GM21529 (cell line): Measurements from ENCODE around the gene SEC16A.

Experiments used
- ATAC-seq: cut with Tn5 transposase; IDR thresholded peaks from one replicate; pipeline ENCODE4 v1.9.1; 2021; ENCODE audit not compliant: unreplicated experiment

Gene SEC16A

GRCh38 chr9:136482793-136483588 is at the start of gene SEC16A:
SEC16A (minus strand) TSS chr9:136483040; CDS start chr9:136477615, 5,425 bp downstream.
- ATAC-seq: peak; percentile 57

GRCh38 chr9:136531904-136532798 is 49.3 kb upstream of the SEC16A start:
- ATAC-seq: no peak

- no peak for ATAC-seq
Measured at GRCh38 chr9:136531186-136531903, 48.5 kb upstream of the SEC16A start.

- no peak for ATAC-seq
Measured at GRCh38 chr9:136530461-136531089, 47.7 kb upstream of the SEC16A start.

GRCh38 chr9:136529516-136530460 is 46.9 kb upstream of the SEC16A start:
- ATAC-seq: no peak

GRCh38 chr9:136528716-136529341 is 46.0 kb upstream of the SEC16A start:
- ATAC-seq: no peak

GRCh38 chr9:136527721-136528710 is 45.2 kb upstream of the SEC16A start:
- ATAC-seq: no peak

- ATAC-seq: no peak
Measured at GRCh38 chr9:136527131-136527530, 44.3 kb upstream of the SEC16A start.

- ATAC-seq: no peak
Measured at GRCh38 chr9:136526625-136527066, 43.8 kb upstream of the SEC16A start.

- no peak for ATAC-seq
Measured at GRCh38 chr9:136525841-136526499, 43.1 kb upstream of the SEC16A start.

- no peak for ATAC-seq
Measured at GRCh38 chr9:136525207-136525606, 42.4 kb upstream of the SEC16A start.

- ATAC-seq: no peak
Measured at GRCh38 chr9:136522314-136523237, 39.7 kb upstream of the SEC16A start.

- ATAC-seq: no peak
Measured at GRCh38 chr9:136521537-136521936, 38.7 kb upstream of the SEC16A start.

- ATAC-seq: no peak
Measured at GRCh38 chr9:136520053-136520540, 37.3 kb upstream of the SEC16A start.

GRCh38 chr9:136519263-136520052 is 36.6 kb upstream of the SEC16A start:
- ATAC-seq: no peak
